ENCODE data around the gene THOP1. TPM values are rescaled to one million over a fixed set of nuclear protein-coding genes. Genes with fewer than 3 reads are reported as not detected.

The THOP1 gene
- polyA plus RNA-seq, 3 donors = 13.4 to 17.6 (median 14.6) TPM

GRCh38 chr19:2764945-2765344 is 20.4 kb upstream of the THOP1 start:
- Histone ChIP-seq H2AFZ (ENCODE audit: insufficient read depth, low read depth, low read length, poor library complexity, severe bottlenecking) (no peak overlapping the region), H3K79me2 (ENCODE audit: insufficient read depth, low read length) (peaks cover 14% of the 10 kb centered on the region), H3K4me2 (replicated peaks; ENCODE audit: extremely low read depth, low read length, poor library complexity, severe bottlenecking) (no peak overlapping the region), H3K9ac (ENCODE audit: insufficient read depth, low read length, poor library complexity, severe bottlenecking) (no peak overlapping the region), H4K20me1 (ENCODE audit: insufficient read depth, low read length) (peaks cover 17% of the 10 kb centered on the region), H3K27me3 (ENCODE audit: control insufficient read depth in 2 of 2, insufficient read depth in 2 of 2, low read length in 2 of 2) (no peaks in the 10 kb centered on the region), H3K4me3 (replicated peaks in 1 of 3; ENCODE audit: low read depth in 2 of 3, low read length in 3 of 3) (no peak overlapping the region), H3K36me3 (replicated peaks in 1 of 2; ENCODE audit: control insufficient read depth in 1 of 2, insufficient read depth in 2 of 2, low read length in 2 of 2) (peaks cover 83 to 89% of the 10 kb centered on the region in 2 donors), H3K9me3 (replicated peaks in 1 of 2; ENCODE audit: control insufficient read depth in 1 of 2, insufficient read depth in 1 of 2, low read length in 2 of 2) (no peaks in the 10 kb centered on the region), H3K4me1 (ENCODE audit: control insufficient read depth in 1 of 2, insufficient read depth in 2 of 2, low read length in 2 of 2) (peaks cover 5% of the 10 kb centered on the region in 2 donors), H3K27ac (ENCODE audit: low read depth in 1 of 2, low read length in 2 of 2) (no peak overlapping the region)
- WGBS (ENCODE audit: insufficient coverage) = 99% methylated on average over 20 of the region's 21 CpGs
- DNase-seq = no peak
- intact Hi-C loops (cut with micrococcal nuclease) = no loop called here
- Mint-ChIP-seq H3K4me1 (peaks cover under 1% of the 10 kb centered on the region), H3K27me3 (ENCODE audit: low read depth in 3 of 3) (no peaks in the 10 kb centered on the region), H3K4me3 (no peak overlapping the region), H3K27ac (peak overlapping the region in 2 of 7 donors; percentile 33 to 41), H3K36me3 (peaks cover 53 to 82% of the 10 kb centered on the region in 2 donors), H3K9me3 (peaks cover 0 to 2% (median 0%) of the 10 kb centered on the region in 7 donors)
- TF ChIP-seq CTCF (IDR thresholded peaks at IDR 0.05) = no peak

GRCh38 chr19:2765376-2765775 is 19.9 kb upstream of the THOP1 start:
- no CpG with 5 or more reads among the region's 15 CpGs for WGBS (ENCODE audit: insufficient coverage)
- Mint-ChIP-seq H3K4me3 (no peak overlapping the region), H3K27ac (peak overlapping the region in 1 of 7 donors; percentile 41), H3K36me3 (peaks cover 52 to 78% of the 10 kb centered on the region in 2 donors), H3K27me3 (ENCODE audit: low read depth in 3 of 3) (no peaks in the 10 kb centered on the region), H3K9me3 (peaks cover 0 to 2% (median 0%) of the 10 kb centered on the region in 7 donors), H3K4me1 (peaks cover 5% of the 10 kb centered on the region)
- Histone ChIP-seq H3K4me1 (ENCODE audit: control insufficient read depth in 1 of 2, insufficient read depth in 2 of 2, low read length in 2 of 2) (peaks cover 9% of the 10 kb centered on the region in 2 donors), H3K4me2 (replicated peaks; ENCODE audit: extremely low read depth, low read length, poor library complexity, severe bottlenecking) (no peak overlapping the region), H3K36me3 (replicated peaks in 1 of 2; ENCODE audit: control insufficient read depth in 1 of 2, insufficient read depth in 2 of 2, low read length in 2 of 2) (peaks cover 83 to 87% of the 10 kb centered on the region in 2 donors), H4K20me1 (ENCODE audit: insufficient read depth, low read length) (peaks cover 21% of the 10 kb centered on the region), H3K79me2 (ENCODE audit: insufficient read depth, low read length) (peaks cover 14% of the 10 kb centered on the region), H3K9me3 (replicated peaks in 1 of 2; ENCODE audit: control insufficient read depth in 1 of 2, insufficient read depth in 1 of 2, low read length in 2 of 2) (no peaks in the 10 kb centered on the region), H3K4me3 (replicated peaks in 1 of 3; ENCODE audit: low read depth in 2 of 3, low read length in 3 of 3) (no peak overlapping the region), H3K9ac (ENCODE audit: insufficient read depth, low read length, poor library complexity, severe bottlenecking) (no peak overlapping the region), H3K27ac (ENCODE audit: low read depth in 1 of 2, low read length in 2 of 2) (no peak overlapping the region), H2AFZ (ENCODE audit: insufficient read depth, low read depth, low read length, poor library complexity, severe bottlenecking) (no peak overlapping the region), H3K27me3 (ENCODE audit: control insufficient read depth in 2 of 2, insufficient read depth in 2 of 2, low read length in 2 of 2) (no peaks in the 10 kb centered on the region)
- no peak for TF ChIP-seq CTCF (IDR thresholded peaks at IDR 0.05)
- DNase-seq = no peak
- intact Hi-C loops (cut with micrococcal nuclease) = no loop called here
